HG02588 (cell line): Measurements from ENCODE around the gene BZW1.

Experiments used
- ATAC-seq: cut with Tn5 transposase; IDR thresholded peaks from one replicate; pipeline ENCODE4 v1.9.1; 2021; ENCODE audit warnings: mild to moderate bottlenecking, moderate library complexity; ENCODE audit not compliant: unreplicated experiment

BZW1 gene

GRCh38 chr2:200871151-200871550 lies 59.4 kb downstream of the BZW1 start:
- no peak for ATAC-seq

- ATAC-seq: no peak
Observed at GRCh38 chr2:200873560-200873959, 61.9 kb downstream of the BZW1 start.
